Measurements from ENCODE around the gene SPATA33.
"Not testable (repeated sequence)": the region's sequence is repeated elsewhere in the genome, so short reads cannot be mapped to it uniquely, and the experiment has no call there.

Gene SPATA33

DNA sequence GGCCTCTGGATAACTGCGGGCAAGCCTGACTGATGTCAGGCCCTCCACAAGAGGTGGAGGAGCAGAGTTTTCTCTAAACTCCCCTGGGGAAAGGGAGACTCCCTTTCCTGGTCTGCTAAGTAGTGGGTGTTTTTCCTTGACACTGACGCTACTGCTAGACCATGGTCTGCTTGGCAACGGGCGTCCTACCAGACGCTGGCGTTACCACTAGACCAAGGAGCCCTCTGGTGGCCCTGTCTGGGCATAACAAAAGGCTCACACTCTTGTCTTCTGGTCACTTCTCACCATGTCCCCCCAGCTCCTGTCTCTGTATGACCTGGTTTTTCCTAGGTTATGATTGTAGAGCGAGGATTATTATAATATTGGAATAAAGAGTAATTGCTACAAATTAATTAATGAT, 9.4 kb downstream of the SPATA33 start:
- peak; percentile 40 for DNase-seq

GRCh38 chr16:89667633-89668032, 10.0 kb downstream of the SPATA33 start:
- no peak for DNase-seq

DNA sequence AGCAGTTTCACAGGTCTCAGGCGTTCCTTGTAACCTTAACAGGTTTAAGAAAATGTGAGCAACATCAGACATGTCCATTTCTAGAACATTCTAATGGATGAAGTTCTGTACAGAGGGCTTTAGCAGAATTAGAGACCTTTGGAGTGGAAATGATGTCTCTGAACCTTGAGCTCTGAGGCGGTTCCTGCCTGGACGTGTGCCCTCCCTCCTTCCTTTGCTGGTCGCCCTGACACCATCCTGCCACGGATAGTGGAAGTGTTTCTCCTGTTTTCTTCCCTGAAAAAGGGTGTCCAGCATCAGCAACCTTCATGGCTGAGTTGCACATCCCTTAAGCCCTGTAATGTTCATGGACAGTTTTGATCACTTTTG, 11.1 kb downstream of the SPATA33 start:
- DNase-seq, result no peak

DNA sequence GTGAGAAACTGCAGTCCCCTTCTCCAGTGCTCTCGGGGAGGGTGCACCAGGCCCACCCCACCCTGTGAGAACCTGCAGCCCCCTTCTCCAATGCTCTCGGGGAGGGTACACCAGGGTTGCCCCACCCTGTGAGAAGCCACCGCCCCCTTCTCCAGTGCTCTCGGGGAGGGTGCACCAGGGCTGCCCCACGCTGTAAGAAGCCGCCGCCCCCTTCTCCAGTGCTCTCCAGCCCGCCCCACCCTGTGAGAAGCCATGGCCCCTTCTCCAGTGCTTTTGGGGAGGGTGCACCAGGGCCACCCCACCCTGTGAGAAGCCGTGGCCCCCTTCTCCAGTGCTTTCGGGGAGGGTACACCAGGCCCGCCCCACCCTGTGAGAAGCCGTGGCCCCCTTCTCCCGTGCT, 12.1 kb downstream of the SPATA33 start:
- no peak for DNase-seq

- DNase-seq, result no peak
Observed at GRCh38 chr16:89670496-89671431, 13.1 kb downstream of the SPATA33 start.

GRCh38 chr16:89671565-89671964, 13.9 kb downstream of the SPATA33 start:
- not testable (repeated sequence) for DNase-seq

DNA sequence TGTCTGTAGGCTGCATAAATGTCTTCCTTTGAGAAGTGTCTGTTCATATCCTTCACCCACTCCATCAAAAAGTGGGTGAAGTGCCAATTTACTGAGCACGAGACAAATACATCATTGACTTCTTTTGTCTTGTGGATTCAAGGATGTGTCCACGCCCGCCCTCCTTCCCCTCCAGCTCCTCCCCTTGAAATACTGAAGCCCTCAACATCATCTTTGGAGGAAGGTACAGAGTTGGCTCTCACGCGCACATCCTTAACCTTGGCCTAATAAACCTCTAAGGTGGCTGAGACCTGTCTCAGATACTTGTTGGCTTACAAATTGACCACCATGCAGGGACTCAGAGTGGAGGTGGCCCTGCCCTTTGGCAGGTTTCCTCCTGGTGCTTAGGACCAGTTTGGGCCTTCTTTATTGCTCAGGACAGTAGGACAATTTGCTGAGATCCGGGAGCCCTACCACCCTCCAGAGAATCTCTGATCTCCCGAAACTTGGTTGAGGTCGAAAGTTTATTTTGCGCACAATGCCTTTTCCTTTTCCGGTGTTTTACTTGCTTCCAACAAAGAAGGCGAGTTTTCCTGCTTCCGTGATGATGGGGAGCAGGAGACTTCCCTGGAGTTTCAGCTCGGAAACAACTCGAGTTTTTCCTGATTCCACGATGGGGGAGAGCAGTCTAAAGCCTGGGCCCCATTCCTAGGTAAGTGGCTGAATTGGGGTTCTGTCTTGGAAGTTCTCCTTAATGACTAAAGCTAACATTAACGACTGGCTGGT, 14.7 kb downstream of the SPATA33 start:
- no peak for DNase-seq

DNA sequence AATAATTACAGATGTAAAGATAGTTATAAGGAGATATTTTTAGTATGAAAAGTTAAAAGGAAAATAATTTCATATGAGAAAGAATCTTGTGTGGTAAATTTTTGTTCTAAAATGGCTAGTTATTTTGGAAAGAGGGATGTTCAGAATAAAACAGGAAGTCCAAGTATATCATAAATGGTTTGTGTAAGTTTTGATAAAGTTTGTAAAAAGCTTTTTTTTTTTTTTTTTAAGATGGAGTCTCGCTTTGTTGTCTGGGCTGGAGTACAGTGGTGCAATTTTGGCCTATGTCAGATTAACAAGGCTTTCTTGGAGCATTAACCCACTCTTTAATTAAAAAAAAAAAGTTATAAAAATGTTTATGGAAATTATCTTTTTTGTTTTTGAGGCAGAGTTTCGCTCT, 20.6 kb downstream of the SPATA33 start:
- no peak for DNase-seq

DNA sequence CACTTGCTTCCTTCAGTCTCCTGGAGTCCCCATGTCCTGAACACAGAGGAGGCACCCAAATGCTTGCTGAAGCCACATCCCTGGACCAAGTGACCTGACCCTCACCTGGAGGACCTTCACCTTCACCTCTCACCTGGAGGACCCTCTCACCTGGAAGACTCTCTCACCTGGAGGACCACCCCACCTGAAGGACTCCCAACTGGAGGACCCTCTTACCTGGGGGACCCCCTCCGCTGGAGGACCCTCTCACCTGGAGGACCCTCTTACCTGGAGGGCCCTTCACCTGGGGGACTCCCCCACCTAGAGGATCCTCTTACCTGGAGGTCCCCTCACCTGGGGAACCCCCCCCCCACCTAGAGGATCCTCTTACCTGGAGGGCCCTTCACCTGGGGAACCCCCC, 28.3 kb downstream of the SPATA33 start:
- DNase-seq, result no peak

GRCh38 chr16:89686520-89687091, 29.0 kb downstream of the SPATA33 start, which contains the start of gene CDK10:
CDK10 (plus strand) TSS chr16:89686689; CDS start chr16:89686711, 22 bp downstream.
- peak; percentile 94 for DNase-seq

GRCh38 chr16:89687092-89687940, 29.7 kb downstream of the SPATA33 start:
- DNase-seq, result peak; percentile 38

DNA sequence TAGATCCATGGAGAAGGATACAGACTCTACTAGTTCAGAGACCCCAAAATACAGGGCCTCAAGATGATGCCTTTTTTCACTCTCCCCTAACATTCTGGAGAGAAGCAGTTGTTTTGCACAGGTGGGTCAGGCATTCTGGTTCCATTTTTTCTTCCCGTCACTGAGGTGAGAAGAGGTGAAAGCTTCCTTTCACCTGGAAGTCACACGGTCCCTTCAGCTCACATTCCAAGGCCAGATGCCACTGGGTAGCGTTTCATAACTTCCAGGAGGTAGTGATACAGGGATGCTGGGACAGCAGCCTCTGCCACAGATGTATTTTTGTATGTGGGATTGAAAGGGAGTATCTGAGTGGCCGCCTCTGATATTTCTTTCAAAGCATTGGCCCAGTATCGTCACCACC, 30.8 kb downstream of the SPATA33 start:
- DNase-seq, result no peak

DNA sequence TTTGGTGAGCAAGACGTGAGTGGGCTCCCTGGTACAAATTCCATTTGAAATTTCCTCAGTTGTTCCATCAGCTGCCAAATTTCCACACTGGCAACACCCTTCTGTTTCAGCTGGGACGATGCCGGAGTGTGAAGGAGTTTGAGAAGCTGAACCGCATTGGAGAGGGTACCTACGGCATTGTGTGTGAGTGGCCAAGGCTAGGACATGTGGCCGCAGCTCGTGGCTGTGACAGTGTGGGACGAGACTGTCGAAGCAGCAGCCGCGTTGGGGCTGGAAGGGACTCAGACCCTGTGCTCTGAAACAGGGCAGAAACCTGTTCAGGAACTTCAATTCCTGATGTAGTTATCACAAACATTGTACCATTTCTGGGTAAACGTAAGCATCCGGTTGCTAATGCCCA, 31.5 kb downstream of the SPATA33 start:
- DNase-seq, result no peak

DNA sequence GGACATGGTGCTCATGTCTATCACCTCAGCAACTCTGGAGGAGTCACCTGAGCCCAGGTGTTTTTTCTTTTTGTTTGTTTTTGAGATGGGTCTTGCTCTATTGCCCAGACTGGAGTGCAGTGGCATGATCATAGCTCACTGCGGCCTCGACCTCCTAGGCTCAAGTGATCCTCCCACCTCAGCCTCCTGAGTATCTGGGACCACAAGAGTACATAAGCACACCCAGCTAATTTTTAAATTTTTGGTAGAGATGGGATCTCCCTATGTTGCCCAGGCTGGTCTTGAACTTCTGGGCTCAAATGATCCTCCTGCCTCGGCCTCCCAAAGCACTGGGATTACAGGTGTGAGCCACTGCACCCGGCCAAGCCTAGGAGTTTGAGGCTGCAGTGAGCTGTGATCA, 32.0 kb downstream of the SPATA33 start:
- not testable (repeated sequence) for DNase-seq

DNA sequence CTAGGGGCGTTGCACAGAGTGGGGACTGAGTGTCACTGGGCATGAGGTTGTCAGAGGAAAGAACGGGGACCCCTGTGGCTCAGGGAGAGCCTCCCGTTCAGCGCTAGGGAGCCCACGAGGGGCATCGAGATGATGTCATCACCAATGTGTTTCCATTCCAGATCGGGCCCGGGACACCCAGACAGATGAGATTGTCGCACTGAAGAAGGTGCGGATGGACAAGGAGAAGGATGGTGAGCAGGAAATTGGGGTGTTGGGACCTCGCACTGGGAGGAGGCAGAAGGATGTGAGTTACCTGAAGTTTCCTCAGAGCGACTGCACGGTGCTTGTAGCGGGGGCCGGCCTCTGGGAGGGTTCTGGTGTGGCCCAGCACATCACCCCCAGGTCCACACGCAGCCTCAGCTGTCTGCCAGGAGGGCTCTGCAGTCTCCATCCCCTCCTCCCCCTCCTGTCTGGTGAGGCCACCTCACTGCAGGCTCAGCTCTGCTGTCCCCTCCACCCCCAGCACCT, 32.8 kb downstream of the SPATA33 start:
- DNase-seq, result no peak

- DNase-seq, result no peak
Observed at GRCh38 chr16:89691231-89691985, 33.8 kb downstream of the SPATA33 start.

- DNase-seq, result no peak
Observed at GRCh38 chr16:89691986-89692569, 34.4 kb downstream of the SPATA33 start.

DNA sequence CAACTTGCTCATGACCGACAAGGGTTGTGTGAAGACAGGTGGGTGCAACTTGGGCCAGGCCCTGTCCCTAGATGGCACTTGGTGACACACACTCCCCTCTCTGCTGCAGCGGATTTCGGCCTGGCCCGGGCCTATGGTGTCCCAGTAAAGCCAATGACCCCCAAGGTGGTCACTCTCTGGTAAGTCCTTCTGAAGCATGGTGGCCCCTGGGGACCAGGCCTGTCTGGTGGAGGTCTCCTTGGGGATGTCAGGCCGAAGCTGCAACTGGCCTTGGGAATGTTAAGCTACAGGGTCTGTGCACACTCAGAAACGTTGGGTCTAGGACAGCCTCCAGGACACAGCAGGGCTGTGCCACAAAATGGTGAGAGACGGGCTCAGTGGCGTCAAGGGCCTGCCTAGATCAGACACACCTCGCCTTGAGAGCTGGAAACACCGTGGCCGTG, 35.7 kb downstream of the SPATA33 start:
- DNase-seq, result no peak

GRCh38 chr16:89693931-89694783, 36.5 kb downstream of the SPATA33 start:
- no peak for DNase-seq

- not testable (repeated sequence) for DNase-seq
Observed at GRCh38 chr16:89694784-89695085, 37.1 kb downstream of the SPATA33 start.

All from activated CD4-positive, alpha-beta T cell treated with anti-CD3 and anti-CD28 coated beads for 48 hours (primary cell).